HUES48 (cell line): ENCODE results near the gene TSC1.

Experiments used
- H3K27ac ChIP-seq: one replicate; pipeline ENCODE4 v1.7.0; 2013; ENCODE audit warnings: low read depth, low read length, inconsistent platforms
- H3K27me3 ChIP-seq: 2 replicates; pipeline ENCODE4 v1.6.1; 2013; ENCODE audit warnings: mild to moderate bottlenecking, low read length; ENCODE audit not compliant: control insufficient read depth, insufficient read depth
- H3K36me3 ChIP-seq: 2 replicates; pipeline ENCODE4 v1.6.1; 2013; ENCODE audit warnings: low read length; ENCODE audit not compliant: control insufficient read depth, insufficient read depth
- H3K4me1 ChIP-seq: 2 replicates; pipeline ENCODE4 v1.6.1; 2013; ENCODE audit warnings: mild to moderate bottlenecking, low read length; ENCODE audit not compliant: control insufficient read depth, insufficient read depth
- H3K4me3 ChIP-seq: 2 replicates; pipeline ENCODE4 v1.5.1; 2013; ENCODE audit warnings: mild to moderate bottlenecking, low read depth, low read length
- H3K9ac ChIP-seq: 2 replicates; pipeline ENCODE4 v1.6.1; 2013; ENCODE audit warnings: mild to moderate bottlenecking, low read depth, low read length, moderate library complexity
- H3K9me3 ChIP-seq: 2 replicates; pipeline ENCODE4 v1.6.1; 2013; ENCODE audit warnings: low read length; ENCODE audit not compliant: control insufficient read depth, insufficient read depth

Gene TSC1

DNA sequence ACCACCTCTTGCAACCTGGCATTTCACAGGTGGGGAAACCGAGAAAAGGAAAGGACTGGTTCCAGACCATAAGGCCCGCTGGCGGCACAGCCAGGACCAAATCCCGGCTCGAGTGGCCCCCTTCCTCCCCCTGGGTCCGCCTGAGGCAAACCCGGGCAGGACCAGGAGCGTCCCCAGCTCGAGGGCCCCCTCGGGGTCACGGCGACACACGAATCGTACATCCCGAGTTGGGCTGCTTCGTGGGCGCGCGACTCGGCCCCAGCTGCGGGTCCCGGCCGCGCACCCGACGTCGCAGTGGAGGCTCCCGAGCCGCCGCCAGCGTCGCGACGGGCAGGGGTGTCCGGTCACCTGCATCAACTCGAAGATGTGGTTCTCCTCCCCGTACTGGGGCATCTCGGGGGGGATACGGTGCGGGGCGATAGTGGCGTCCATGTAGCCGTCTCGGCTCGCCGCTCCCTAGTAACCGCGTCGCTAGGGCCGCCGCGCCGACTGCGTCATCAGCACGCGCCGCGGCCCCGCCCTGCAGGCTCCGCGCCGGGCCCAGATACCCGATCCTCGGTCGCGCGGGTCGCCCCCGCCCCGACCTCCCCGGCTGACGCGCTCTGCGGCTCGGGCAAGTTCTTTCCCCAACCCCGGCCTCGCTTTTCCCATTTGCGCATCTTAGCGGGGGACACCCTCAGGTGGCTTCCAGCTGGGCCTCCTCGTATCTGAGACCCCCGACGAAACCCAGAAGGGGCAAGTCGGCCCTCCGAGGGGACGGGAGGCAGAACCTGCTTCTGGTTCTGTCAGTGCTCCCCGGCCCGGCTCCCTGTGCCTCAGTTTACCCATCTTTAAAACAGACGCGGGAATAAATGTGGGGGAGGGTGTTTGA lies 66.4 kb downstream of the TSC1 start, which contains the start of gene AK8:
AK8 (minus strand) TSS at position 461 of the 871 bp plus-strand sequence; CDS start at position 432, 29 bp downstream.
- Histone ChIP-seq H3K27ac (peak within 1 kb of the TSS; percentile 18), H3K9ac (peak within 1 kb of the TSS; percentile 22; the same call in 1 of the 2 replicates), H3K4me3 (peak within 1 kb of the TSS; percentile 82), H3K9me3 (no peaks in the 10 kb centered on the region), H3K36me3 (no peaks in the 10 kb centered on the region), H3K27me3 (peaks cover 25% of the 10 kb centered on the region), H3K4me1 (no peaks in the 10 kb centered on the region)

DNA sequence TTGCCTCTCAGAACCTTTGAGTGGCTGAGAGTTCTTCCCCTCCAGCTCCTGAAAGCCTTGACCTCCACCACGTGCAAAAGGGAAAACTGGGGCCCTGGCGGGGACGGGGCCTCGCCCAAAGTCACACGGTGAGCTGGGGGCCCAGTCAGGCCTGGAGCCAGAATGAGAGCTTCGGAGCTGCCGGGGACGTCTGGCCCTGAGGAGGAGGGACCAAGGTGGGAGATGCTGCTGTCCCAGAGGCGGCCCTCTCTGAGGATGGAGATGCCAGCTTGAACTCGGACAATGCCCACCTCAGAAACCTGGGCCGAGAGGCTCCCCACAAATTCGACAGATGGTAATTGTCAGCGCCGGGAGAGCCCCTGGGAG lies 67.0 kb downstream of the TSC1 start:
- peaks cover 25% of the 10 kb centered on the region for H3K27me3 ChIP-seq
- no peak overlapping the region for H3K9ac ChIP-seq
- no peaks in the 10 kb centered on the region for H3K4me1 ChIP-seq
- no peak overlapping the region for H3K27ac ChIP-seq
- no peaks in the 10 kb centered on the region for H3K36me3 ChIP-seq
- peak overlapping the region; percentile 82 for H3K4me3 ChIP-seq
- H3K9me3 ChIP-seq: no peaks in the 10 kb centered on the region

DNA sequence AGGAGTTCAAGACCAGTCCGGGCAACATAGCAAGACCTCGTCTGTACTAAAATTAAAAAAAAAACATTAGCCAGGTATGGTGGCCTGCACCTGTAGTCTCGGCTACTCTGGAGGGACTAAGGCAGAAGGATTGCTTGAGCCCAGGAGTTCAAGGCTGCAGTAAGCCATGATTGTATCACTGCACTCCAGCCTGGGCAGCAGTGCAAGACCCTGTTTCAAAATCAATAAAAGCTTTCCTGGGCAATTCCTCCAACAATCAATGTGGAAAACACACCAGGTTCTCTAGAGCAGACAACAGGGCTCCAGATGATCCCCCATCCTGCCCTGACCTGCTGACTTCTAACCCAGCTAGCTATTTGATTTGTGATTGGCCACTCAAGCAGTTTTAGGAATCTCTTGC lies 67.6 kb downstream of the TSC1 start:
- Histone ChIP-seq H3K4me3 (no peak overlapping the region), H3K27me3 (peaks cover 25% of the 10 kb centered on the region), H3K27ac (no peak overlapping the region), H3K4me1 (no peaks in the 10 kb centered on the region), H3K9ac (no peak overlapping the region), H3K9me3 (no peaks in the 10 kb centered on the region), H3K36me3 (no peaks in the 10 kb centered on the region)

DNA sequence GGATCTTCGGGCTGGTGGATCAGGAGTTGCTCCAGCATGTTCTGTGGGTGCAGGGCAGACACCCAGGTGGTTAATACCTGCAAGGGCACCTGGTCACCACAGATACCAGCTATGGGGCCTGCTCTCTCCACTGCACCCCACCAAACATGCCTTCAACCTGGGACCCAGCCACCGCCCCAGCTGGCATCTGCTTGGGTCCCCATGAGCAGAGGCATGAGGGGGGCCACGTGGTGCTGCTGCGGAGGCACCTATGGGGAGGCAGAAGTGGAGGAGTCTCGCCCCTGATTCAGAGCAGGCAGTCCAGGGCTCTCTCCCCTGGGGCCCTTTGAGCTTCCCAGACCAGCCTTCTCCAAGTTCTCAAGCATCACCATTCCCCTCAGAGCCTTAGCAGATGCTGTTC lies 69.3 kb downstream of the TSC1 start:
- Histone ChIP-seq H3K4me1 (no peaks in the 10 kb centered on the region), H3K36me3 (no peaks in the 10 kb centered on the region), H3K4me3 (no peak overlapping the region), H3K9ac (no peak overlapping the region), H3K9me3 (no peaks in the 10 kb centered on the region), H3K27ac (no peak overlapping the region), H3K27me3 (peaks cover 25% of the 10 kb centered on the region)

DNA sequence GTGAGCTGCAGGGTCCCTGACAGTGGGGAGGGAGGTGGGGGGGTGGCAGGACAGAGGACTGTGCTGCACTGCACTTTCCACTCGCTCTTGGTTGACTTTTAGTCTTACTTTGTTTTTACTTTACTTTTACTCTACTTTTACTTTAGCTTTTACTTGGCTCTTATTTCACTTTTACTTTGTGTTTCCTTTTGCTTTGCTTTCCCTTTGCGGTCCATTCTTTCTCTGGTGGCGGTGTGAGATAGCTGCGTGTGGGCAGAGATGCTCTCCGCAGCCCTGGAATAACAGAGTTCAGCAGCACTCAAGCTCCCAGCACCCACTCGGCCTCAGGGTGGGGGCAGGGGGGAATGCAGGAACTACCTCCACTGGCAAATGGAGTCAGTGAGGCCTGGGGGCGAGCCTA lies 71.0 kb downstream of the TSC1 start:
- H3K9ac ChIP-seq: no peak overlapping the region
- peaks cover 20% of the 10 kb centered on the region; the same call in 1 of the 2 replicates for H3K27me3 ChIP-seq
- H3K4me3 ChIP-seq: no peak overlapping the region
- no peak overlapping the region for H3K27ac ChIP-seq
- no peaks in the 10 kb centered on the region for H3K9me3 ChIP-seq
- no peaks in the 10 kb centered on the region for H3K4me1 ChIP-seq
- H3K36me3 ChIP-seq: no peaks in the 10 kb centered on the region

DNA sequence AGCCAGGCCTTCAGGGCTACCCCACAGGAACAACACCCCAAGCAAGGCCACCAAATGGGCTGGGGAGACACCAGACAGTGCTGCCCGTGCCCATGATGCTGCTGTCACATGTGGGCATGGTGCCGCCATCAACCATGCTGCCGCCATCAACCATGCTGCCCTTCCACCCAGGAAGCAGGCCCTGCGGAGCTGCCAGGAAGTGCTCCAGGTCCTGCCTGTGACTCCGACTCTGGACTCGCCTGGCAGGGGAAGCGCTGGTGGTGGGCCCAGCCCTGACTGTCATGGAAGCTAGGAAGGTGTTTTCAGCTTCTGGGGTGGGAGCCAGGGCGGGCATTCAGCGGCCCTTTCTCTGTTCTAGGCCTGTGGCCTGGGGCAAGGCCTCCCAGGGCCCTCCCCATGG lies 75.2 kb downstream of the TSC1 start:
- H3K9me3 ChIP-seq: no peaks in the 10 kb centered on the region

DNA sequence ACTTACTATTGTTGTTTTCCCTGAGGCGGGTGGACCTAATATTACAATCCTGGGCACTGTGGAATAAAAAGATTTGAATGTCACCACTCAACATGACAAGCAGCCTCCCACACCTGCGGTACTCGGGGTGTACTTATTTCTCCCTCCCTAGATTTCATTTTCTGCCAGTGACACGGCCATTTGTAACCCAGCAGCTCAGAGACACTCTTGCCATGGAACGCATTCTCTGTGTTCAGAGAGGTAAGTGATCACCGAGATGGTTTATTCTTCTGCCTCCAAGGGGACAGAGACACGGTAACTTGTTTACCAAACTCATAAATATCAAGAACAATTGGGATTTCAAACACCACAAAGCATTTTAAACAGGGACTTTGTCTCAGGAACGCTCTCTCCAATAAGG lies 77.5 kb downstream of the TSC1 start:
- Histone ChIP-seq H3K36me3 (no peaks in the 10 kb centered on the region), H3K27me3 (no peaks in the 10 kb centered on the region), H3K27ac (no peak overlapping the region), H3K4me3 (no peak overlapping the region), H3K4me1 (0 out of 2 replicates have a peak, but pooled peaks cover 3% of the 10 kb centered on the region), H3K9me3 (no peaks in the 10 kb centered on the region), H3K9ac (no peak overlapping the region)

More for the DNA sequence above, 75.2 kb downstream of the TSC1 start:
- Histone ChIP-seq H3K9ac (no peak overlapping the region), H3K36me3 (no peaks in the 10 kb centered on the region), H3K4me3 (no peak overlapping the region), H3K27ac (no peak overlapping the region), H3K4me1 (0 out of 2 replicates have a peak, but pooled peaks cover 3% of the 10 kb centered on the region), H3K27me3 (no peaks in the 10 kb centered on the region)

DNA sequence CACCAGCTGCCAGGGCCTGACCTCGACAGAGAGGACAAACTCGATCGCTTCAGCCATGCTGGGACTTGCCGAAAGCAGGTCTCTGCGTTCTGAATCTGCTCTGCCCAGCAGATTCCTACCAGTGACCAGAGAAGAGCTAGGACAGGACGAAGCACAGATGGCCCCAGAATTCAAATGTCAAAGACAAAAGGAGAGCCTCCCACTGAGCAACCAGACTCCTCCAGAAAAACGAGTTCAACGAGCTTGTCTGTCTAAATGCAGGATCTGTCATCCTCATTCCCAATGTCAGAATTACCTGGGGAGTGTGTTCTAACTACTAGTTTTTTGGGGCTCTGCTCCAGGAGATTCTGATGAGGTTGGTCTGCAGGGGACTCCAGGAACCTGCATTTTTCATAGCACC lies 79.7 kb downstream of the TSC1 start:
- Histone ChIP-seq H3K9ac (no peak overlapping the region), H3K4me3 (no peak overlapping the region), H3K9me3 (no peaks in the 10 kb centered on the region), H3K27me3 (no peaks in the 10 kb centered on the region), H3K27ac (no peak overlapping the region), H3K36me3 (no peaks in the 10 kb centered on the region), H3K4me1 (0 out of 2 replicates have a peak, but pooled peaks cover 3% of the 10 kb centered on the region)

DNA sequence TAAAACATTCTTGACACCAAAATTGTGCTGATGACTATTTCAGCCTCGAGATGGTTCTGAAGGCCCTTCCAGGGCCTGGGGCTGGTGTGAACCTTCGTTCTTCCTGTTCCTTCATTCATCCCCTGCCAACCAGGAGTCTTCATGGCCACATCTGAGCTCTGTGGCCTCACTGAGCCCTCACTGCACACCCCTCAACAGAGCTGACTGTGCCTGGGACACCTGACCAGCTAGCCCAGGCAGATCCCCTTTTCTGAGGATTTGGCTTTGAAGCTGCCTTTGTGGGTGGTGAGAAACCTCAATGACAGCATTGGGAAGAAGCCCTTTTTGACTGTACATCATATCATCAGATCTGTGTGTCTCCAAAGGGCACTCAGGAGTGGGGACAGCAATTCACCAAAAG lies 80.1 kb downstream of the TSC1 start:
- 0 out of 2 replicates have a peak, but pooled peaks cover 3% of the 10 kb centered on the region for H3K4me1 ChIP-seq
- no peak overlapping the region for H3K4me3 ChIP-seq
- no peaks in the 10 kb centered on the region for H3K9me3 ChIP-seq
- no peak overlapping the region for H3K9ac ChIP-seq
- no peaks in the 10 kb centered on the region for H3K36me3 ChIP-seq
- no peaks in the 10 kb centered on the region for H3K27me3 ChIP-seq
- no peak overlapping the region for H3K27ac ChIP-seq

DNA sequence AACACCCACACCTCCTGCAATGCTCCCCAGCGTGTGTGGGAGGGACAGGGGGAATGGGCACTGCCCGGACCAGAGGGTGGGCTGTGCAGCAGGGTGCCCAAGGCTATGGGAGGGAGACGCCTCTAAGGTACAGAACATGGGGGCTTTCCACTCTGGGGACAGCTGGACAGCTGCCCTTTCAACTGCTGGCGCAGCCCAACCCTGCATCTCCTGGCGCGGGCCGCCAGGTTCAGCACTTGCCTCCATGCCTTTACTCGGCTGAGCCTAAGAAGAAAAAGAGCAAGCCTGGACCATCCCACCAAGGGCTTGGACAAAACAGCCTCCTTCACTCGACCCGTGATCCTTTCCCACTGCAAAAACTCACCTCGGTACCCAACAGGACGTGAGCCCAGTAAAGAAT lies 81.3 kb downstream of the TSC1 start:
- Histone ChIP-seq H3K27me3 (no peaks in the 10 kb centered on the region), H3K36me3 (no peaks in the 10 kb centered on the region), H3K9ac (no peak overlapping the region)

DNA sequence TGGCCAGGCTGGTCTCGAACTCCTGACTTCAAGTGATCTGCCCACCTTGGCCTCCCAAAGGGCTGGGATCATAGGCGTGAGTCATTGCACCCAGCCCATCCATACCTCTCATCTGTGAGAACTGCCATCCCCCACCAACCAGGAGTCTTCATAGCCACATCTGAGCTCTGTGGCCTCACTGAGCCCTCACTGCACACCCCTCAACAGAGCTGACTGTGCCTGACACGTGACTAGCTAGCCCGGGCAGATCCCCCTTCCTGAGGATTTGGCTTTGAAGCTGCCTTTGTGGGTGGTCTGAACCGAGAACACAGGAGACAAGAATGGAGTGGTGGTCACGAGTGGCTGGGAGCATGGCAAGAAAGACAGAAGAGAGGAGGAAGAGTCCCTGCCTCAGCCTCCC lies 81.9 kb downstream of the TSC1 start:
- Histone ChIP-seq H3K9me3 (no peaks in the 10 kb centered on the region), H3K9ac (no peak overlapping the region), H3K36me3 (no peaks in the 10 kb centered on the region), H3K4me1 (peaks cover 11% of the 10 kb centered on the region), H3K27me3 (no peaks in the 10 kb centered on the region), H3K4me3 (no peak overlapping the region), H3K27ac (no peak overlapping the region)

More for the DNA sequence above, 81.3 kb downstream of the TSC1 start:
- no peak overlapping the region for H3K27ac ChIP-seq
- H3K9me3 ChIP-seq: no peaks in the 10 kb centered on the region
- H3K4me3 ChIP-seq: no peak overlapping the region
- peaks cover 6% of the 10 kb centered on the region for H3K4me1 ChIP-seq
